HG03280 (cell line): ENCODE measurements around the gene ATP6V1E1.

Source experiments
- ATAC-seq: cut with Tn5 transposase; IDR thresholded peaks from one replicate; pipeline ENCODE4 v1.9.1; 2021; ENCODE audit warnings: mild to moderate bottlenecking, moderate library complexity; ENCODE audit not compliant: unreplicated experiment

The ATP6V1E1 gene

DNA sequence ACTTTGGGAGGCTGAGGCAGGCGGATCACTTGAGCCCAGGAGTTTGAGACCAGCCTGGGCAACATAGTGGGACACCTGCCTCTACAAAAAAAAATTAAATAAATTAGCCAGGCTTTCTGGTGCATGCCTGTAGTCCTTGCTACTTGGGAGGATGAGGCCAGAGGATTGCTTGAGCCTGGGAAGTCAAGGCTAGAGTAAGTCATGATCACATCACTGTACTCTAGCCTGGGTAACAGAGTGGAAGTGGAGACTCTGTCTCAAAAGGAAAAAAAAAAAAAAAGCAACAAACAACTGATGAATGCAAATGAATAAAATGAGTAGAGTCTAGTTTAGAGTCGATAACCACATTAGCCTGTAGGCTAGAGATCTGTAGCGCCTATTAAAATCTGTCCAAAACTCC, 6.1 kb upstream of the ATP6V1E1 start:
- no peak for ATAC-seq

DNA sequence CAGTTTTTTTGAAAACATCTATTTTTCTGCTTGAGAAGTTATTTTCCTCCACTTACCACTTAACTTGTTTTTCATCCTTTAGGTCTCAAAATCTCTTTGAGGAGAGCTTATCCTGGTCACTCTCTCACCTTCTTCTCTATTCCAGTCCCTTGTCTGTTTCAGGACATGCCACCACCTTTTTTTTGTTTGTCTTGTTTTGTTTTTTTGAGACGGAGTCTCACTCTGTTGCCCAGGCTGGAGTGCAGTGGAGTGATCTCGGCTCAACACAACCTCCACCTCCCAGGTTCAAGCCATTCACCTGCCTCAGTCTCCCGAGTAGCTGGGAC, 5.4 kb upstream of the ATP6V1E1 start:
- ATAC-seq = no peak

DNA sequence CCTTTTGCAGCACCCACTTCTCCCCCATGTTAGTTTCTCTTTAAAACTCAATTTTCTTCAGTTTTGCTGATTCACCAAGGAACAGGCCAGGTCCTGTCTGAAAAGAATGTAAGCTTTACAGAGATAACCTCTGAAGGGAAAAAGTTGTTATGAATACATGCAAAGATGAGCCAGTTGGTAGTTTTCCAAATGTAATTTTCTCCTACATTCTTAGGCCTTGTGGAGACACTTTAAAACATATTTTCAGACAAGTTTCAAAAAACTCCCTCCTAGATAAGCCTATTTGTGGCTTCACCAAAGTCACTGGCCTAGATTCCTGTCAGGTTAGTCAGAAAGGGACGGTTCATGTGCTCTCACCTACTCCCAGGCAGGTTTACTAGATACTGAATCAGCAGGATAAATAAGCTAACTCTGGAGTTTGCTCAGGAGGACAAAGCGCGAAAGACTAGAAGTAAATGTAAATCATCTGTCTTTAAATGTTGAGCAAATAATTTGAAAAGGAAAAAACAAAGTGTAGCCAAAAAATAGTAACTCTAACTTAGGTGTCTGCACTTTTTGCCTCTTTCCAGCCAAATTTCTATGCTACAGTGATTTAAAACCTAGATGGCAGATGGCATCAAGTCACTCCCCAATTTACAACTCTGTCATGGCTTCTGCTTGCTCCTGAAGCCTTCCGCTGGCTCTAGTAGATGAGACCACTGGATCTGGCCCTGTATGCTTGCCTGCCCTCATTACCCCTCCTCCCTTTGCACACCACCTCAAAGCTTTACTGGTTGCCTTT, 4.9 kb upstream of the ATP6V1E1 start:
- no peak for ATAC-seq

DNA sequence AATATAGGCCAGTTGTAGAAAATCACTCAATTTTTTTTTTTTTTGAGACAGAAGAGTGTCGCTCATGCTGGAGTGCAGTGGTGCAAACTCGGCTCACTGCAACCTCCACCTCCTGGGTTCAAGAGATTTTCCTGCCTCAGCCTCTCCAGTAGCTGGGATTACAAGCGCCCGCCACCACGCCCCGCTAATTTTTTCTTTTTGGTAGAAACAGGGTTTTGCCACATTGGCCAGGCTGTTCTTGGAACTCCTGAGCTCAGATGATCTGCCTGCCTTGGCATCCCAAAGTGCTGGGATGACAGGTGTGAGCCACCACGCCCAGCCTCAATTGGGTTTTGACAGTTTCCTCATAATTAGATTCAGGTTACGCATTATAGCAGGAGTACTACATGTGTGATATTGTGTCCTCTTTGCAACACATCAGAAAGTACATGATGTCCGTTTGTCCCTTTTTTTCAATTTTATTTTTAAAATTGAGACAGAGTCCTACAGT, 2.6 kb upstream of the ATP6V1E1 start:
- ATAC-seq = no peak

DNA sequence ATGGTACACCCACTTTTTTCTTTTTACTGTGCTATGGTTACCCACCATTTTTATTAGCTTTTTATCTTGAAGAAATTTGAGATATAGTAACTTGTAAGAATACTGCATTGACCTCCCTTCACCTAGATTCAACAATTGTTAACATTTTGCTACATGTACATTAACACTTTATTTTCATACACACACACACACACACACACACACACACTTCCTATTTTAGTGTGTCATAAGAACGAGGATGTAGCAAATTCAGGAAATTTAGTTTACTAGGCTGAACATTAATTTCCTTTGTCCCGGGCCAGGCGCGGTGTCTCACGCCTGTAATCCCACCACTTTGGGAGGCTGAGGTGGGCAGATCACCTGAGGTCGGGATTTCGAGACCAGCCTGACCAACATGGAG, 1.1 kb upstream of the ATP6V1E1 start:
- ATAC-seq = no peak

DNA sequence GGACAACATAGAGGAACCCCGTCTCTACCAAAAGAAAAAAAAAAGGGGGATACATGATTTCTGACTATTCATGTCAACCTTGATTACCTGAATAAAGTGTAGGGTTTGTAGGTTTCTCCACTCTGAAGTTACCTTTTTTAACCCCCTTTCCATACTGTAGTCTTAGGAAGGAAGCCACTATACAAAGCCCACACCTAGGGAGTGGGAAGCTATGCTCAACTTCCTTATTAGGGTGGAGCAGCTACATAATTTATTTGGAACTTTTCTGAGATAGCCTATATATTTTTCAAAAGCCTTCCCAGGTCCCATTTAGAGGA, 582 bp upstream of the ATP6V1E1 start:
- no peak for ATAC-seq

DNA sequence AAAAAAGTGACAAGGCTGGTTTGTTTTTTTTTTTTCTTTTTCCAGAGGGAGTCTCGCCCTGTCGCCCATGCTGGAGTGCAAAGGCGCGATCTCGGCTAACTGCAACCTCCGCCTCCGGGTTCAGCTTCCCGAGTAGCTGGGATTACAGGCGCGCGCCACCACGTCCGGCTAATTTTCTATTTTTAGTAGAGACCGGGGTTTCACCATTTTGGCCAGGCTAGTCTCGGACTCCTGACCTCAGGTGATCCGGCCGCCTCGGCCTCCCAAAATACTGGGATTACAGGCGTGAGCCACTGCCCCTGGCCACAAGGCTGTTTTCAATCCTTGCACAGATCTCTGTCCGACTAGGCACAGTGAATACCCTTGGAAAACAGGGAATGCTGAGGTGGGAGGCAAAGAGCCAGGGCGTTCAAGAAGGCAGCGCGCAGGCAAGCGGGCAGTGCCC, 566 bp downstream of the ATP6V1E1 start:
- ATAC-seq = no peak

DNA sequence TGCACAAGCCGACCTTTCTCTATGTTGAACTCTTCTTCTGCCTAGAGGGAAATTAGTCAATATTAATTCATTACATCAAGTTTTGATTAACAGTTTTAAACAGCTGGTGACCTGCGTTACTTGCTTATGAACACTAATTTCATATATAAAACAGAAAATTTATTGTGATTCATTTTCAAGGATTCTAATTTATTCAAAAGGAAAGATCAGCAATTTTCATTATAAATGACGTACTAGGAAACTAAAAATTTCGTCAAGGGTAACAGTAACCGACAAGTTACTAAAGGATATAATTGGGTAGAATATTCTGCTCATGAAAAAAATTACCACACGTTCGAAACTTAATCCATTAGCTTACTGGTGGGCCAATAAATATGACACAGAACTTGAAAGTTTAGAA, 15.3 kb downstream of the ATP6V1E1 start:
- ATAC-seq = no peak

DNA sequence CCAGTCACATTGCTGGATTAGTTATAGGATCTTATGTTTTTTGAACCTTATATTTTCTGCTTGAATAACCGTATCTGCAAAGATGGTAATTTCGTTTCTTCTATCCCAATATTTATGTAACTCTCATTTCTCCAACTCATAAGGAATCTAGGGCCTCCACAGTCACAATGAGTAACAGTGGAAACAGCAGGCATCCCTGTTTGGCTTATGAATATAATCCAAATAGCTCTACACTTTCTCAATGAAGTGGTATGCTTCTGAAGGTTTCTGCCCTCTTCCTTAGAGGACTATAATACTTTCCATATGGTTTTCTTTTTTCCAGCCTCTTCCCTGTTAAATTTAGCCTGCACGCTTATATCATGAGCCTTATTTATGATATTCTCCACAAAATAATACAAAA, 16.5 kb downstream of the ATP6V1E1 start:
- ATAC-seq = no peak

DNA sequence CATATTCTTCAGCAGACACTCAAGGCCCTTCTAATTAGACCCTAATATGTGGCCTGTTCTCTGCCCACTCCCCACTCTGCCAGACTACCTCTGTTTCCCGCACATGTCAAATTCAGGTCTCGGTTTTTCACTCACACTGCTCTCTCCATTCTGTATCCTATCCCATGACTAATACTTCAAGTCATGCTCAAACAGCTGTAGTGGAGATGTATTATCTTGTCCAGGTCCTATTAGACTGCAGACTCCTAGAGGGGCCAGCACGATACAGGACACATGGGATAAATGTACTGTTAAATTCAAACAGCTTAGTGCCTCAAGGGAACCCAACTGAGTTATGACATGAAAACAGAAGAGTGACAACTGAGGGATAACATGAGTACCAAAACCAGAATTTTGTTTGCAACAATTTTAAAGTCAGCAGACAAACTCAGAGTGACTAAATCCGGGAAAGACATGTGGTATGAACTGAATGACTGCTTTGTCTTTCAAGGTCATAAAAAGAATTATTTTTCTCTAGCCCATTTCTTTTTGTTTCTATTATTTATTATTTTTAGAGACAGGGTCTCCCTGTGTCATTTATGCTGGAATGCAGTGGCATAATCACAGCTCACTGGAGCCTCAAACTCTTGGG, 20.5 kb downstream of the ATP6V1E1 start:
- no peak for ATAC-seq

DNA sequence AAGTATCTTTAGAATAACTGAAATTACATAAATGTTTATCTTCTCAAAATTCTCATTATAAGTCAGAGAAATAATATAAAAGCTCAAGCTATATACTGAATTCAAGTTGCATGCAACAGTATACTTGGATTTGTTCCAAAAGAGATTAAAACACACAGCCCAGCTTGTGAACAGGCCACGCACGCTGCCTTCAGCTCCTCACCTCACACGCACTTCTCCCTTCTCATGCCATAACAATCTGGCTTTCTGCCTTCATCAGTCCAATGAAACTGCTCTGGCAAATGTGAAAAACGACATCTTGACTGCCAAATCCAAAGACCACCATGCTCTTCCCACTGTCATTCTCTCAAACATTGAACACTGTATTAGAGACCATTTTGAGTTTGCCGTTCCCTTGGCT, 22.1 kb downstream of the ATP6V1E1 start:
- ATAC-seq = no peak

DNA sequence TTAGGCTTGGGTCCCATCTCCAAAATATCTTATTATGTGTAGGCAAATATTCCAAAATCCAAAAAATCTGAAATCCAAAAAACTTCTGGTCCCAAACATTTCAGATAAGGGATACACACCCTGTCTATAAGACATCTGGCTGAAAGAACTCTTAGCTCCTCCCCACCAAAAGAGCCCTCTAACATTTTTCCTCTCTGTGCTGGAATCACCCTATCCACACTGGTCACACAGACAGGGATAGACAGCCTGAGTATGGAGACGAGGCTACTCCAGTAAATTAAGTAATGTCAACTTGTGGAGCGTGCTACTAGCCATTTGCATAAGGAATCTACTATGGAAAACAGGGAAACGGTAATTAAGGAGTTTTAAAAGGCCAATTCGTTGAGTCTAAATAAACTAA, 24.9 kb downstream of the ATP6V1E1 start:
- no peak for ATAC-seq

DNA sequence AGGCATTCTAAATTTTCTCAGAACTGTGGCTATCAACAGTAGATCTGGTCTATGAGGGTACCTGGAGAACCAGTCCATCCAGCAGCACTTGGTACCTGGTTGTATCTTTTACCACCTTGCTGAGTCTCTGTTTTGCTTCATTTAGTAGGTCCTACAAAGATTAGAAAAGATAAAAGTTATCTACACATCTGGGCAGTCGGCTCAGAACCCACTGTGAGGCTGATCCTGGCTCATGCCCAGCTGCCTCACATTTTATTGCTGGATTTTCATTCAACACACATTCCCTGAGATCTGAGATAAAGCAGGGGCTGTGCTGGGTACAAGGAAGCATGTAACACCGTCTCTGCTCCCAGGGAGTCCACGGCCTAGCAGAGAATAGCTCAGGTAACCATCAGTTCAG, 27.5 kb downstream of the ATP6V1E1 start:
- no peak for ATAC-seq

DNA sequence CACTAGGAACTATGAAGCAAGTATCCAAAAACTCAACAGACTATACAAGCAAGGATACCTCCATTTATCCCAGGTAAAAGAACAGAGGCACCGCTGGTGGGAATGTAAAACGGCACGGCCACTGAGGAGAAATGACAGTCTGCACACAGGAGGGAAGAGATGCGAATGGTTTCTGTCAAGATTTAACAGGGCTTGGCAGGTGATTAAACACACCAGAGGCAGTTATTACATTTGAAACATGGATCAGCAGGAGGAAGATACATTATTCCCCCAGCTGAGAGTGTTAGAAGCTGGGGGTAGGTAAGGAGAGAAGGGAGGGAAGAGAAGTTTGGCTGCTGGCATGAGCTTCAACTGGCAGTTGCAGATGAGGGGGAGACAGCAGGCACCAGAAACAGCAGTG, 30.2 kb downstream of the ATP6V1E1 start:
- ATAC-seq = no peak

DNA sequence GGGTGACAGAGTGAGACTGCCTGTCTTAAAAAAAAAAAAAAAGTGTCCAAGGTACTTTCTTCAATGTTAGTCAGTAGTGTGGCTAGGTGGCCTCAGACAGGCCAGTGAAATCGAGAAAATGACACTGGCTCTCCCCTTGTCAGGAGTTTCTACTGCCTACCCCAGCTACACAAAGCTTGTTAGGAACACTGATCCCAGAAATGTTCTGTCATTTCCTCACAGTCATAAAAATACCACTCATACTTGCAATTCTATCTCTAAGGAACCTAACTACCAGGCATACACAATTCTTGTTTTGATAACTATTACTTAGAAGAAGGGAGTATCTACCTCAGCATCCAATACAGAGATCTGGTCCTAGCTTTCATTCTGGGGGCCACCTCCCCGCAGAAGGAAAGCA, 31.3 kb downstream of the ATP6V1E1 start:
- ATAC-seq = no peak

DNA sequence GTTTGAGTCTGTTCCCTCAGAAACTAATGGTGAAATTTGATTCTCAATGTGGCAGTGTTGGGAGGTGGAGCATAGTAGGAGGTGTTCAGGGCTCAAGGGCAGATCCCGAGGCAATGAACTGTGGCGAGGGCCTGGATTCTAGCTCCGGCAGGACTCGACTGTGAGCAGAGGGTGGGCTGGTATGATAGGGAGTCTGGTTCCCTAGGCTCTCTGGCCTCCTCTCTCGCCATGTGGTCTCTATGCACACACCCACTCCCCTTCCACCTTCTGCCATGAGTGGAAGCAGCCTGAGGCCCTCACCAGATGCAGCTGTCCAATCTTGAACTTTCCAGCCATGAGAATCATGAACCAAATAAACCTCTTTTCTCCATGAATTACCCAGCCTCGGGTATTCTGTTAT, 32.3 kb downstream of the ATP6V1E1 start:
- ATAC-seq = no peak

DNA sequence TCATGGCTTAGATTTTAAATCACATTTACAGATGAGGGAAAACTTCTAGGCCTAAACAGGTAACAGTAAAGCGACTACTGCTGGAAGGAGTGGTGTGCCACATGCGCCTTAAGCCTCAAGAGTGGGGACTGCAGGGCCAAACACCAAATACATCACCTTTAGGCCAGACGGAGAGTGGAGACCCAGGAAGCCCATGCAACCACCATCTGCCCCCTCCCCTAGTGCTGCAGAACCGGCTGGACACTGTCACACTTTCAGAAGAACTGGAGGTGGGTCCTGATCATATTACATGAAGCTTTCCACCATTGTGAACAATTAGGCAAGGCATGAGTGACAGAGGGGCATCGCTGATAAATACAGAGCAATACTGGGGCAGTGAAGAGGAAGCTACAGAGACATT, 36.3 kb downstream of the ATP6V1E1 start:
- no peak for ATAC-seq

DNA sequence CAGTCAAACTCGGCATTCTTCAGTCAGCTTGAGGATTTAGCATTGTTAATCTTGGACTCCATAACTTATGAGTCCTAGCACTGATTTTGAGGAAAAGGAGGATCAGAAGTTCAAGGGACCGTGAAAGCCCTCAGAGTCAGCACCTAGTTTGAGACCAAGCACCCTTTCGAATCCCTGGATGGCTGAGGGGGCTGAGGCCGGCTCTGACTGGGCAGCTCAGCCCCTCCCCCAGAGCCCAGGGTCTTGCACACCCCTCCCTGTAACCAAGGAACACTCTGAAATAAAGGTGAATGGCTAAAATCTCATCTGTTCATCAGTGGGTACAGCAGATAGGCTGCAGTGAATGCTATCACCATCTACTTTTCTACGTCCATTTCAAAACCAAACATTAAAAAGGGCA, 38.0 kb downstream of the ATP6V1E1 start:
- no peak for ATAC-seq

DNA sequence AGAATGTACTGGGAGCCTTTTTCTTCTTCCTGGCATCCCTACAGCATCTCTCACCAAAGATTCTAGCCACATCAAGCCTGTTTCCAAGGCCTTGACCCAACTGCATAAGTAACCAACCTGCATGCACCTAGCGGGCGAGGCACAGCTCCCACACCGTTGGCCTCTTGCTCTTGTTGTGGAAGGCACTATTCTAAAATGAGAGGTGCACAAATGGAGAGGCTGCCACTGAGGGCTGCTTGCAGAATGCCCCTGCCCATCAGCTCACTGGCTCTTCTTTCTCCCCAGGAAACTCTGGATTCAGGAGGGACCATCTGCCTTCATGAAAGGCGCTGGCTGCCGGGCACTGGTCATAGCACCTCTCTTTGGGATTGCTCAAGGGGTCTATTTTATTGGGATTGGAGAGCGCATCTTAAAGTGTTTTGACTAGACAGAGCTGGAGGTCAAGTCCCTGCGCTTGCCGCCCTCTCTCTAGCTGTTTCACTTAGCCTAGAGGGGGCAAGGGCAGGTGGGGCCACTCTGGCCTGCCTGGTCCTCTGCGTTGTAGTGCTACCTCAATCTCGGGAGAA, 38.7 kb downstream of the ATP6V1E1 start:
- ATAC-seq = no peak

DNA sequence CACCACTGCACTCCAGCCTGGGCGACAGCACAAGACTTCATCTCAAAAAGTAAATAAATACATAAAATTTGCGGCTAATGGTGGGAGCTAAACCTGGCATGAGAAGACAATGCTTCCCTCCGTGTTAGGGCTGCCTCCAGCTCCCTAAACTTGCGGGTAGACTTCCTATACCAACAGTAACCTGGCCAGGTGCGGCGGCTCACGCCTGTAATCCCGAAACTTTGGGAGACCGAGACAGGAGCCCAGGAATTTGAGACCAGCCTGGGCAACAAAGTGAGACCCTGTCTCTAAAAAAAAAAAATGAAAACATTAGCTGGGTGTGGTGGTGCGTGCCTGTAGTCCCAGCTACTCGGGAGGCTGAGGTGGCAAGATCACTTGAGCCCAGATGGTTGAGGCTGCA, 39.9 kb downstream of the ATP6V1E1 start:
- no peak for ATAC-seq

DNA sequence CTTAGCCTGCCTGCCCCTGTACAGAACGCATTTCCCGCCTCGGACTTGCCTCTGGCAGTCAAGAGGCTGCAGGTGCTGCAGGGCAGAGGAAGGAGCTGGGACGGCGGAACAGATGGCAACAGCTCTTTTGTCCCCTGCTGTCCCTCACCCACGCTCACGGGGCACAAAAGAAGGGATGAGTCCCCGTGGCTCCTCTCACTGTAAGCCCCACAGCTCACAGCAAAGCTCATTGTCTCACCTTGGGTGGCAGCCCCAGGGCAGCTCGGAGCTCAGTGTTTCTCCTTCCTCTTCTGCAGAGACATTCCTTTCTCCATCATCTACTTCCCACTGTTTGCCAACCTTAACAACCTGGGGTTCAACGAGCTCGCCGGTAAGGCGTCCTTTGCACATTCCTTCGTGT, 40.9 kb downstream of the ATP6V1E1 start:
- no peak for ATAC-seq

DNA sequence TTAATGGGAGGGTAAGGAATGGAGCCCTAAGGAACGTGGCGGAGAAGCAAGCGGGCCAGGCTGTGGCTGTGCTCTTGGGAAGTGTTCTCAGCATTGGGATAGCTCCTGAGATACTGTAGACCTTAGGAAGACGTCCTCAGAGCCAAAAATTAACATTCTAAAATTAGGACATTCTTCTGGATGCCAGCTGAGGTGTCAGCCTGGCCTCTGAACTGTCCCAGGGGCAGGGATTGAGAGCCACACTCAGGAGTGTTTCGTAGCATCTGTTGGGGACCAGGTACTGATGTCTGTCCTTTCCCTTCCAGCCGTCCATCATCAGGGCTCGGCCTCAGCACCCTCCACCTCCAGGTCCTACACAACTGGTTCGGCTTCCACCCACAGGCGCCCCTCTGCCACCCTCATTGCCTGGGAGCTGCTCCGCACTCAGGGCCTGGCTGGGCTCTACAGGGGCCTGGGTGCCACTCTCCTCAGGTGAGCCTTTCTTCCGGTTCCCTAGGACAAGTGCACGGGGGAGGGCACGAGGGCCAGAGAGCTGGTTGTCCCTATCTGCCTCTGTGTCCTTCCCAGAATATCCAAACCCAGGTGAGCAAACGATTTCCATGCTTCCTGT, 41.6 kb downstream of the ATP6V1E1 start:
- no peak for ATAC-seq
